NB4 (cell line): Measurements from ENCODE around the gene IMP4.

Experiments
- DNase-seq: peaks from one replicate; pipeline ENCODE4 v3.0.0; 2010; ENCODE audit warnings: low read depth
- H3K4me3 ChIP-seq: one replicate; pipeline ENCODE4 v1.5.1; 2011; ENCODE audit warnings: mild to moderate bottlenecking, low read depth, low read length, moderate library complexity
- MYC ChIP-seq: IDR thresholded peaks from 2 replicates; pipeline ENCODE4 v1.6.1; 2011; ENCODE audit warnings: low read depth, low read length
- POLR2A ChIP-seq: IDR thresholded peaks from 2 replicates; pipeline ENCODE4 v1.6.1; 2011; ENCODE audit warnings: mild to moderate bottlenecking; ENCODE audit not compliant: insufficient read length; ENCODE audit errors: extremely low read depth
- TF ChIP-seq, protein P1 (sequence below): IDR thresholded peaks from 2 replicates; pipeline ENCODE4 v1.6.1; 2011; ENCODE audit warnings: low read depth, low read length
- TF ChIP-seq, protein P2 (sequence below): IDR thresholded peaks from one replicate; pipeline ENCODE4 v1.5.1; 2012; ENCODE audit warnings: low read depth, low read length

IMP4 gene

DNA sequence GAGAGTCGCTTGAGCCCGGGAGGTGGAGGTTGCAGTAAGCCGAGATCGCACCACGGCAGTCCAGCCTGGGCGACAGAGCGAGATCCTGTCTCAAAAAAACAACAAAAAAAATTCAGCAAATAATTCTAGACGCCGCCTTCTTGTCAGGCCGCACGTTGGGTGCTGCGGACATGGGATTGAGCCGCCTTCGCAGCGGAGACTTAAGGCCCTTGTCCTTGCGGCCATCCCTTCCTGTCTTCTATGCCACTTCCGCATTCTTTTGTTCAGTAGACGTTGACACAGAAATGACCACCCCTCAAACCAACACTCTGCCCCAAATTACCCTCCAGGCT, 29.0 kb downstream of the IMP4 start:
- TF ChIP-seq, protein P1, sequence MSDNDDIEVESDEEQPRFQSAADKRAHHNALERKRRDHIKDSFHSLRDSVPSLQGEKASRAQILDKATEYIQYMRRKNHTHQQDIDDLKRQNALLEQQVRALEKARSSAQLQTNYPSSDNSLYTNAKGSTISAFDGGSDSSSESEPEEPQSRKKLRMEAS: peak; percentile 12; the same call in 1 of the 2 replicates
- no peak for TF ChIP-seq MYC
- DNase-seq: peak; percentile 84
- H3K4me3 ChIP-seq: peak overlapping the region; percentile 71

DNA sequence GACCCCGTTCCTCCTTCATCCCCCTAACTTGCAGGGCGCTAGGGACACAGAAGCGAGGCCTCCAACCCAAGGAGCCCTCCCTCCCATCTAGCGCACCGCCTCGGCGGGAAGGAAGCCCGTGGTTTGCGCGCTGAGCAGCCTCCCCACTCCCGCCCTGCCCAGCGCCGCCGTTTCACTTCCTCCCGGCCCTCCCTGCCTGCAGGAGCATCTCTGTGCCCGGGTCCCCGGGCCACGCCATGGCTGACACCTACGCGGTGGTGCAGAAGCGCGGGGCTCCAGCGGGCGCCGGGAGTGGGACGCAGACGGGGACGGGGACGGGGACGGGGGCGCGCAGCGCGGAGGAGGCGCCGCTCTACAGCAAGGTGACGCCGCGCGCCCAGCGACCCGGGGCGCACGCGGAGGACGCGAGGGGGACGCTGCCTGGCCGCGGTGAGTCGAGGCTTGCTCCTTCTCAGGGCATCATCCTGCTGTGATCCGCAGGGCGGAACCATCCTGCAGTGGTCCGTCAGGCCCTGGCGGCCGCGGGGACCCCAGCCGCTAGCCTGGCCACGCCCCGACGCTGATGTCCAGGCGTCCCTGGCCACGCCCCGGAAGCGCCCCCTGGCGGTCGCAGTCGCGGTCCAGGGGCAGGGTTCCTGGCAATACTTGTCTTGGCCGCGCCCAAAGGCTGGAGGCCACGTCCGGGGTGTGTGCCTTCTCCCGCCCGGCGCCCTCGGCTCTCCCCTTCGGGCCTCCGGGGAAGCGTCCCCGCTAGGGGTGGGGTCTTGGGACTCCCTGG, 29.5 kb downstream of the IMP4 start:
- peak; percentile 91 for DNase-seq
- peak overlapping the region; percentile 71 for H3K4me3 ChIP-seq
- TF ChIP-seq, protein P1: peak; percentile 37; the same call in 1 of the 2 replicates
- TF ChIP-seq, protein P2, sequence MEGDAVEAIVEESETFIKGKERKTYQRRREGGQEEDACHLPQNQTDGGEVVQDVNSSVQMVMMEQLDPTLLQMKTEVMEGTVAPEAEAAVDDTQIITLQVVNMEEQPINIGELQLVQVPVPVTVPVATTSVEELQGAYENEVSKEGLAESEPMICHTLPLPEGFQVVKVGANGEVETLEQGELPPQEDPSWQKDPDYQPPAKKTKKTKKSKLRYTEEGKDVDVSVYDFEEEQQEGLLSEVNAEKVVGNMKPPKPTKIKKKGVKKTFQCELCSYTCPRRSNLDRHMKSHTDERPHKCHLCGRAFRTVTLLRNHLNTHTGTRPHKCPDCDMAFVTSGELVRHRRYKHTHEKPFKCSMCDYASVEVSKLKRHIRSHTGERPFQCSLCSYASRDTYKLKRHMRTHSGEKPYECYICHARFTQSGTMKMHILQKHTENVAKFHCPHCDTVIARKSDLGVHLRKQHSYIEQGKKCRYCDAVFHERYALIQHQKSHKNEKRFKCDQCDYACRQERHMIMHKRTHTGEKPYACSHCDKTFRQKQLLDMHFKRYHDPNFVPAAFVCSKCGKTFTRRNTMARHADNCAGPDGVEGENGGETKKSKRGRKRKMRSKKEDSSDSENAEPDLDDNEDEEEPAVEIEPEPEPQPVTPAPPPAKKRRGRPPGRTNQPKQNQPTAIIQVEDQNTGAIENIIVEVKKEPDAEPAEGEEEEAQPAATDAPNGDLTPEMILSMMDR: peak; percentile 66
- TF ChIP-seq MYC (no peak; the same call in 1 of the 2 replicates), POLR2A (peak; percentile 87)

DNA sequence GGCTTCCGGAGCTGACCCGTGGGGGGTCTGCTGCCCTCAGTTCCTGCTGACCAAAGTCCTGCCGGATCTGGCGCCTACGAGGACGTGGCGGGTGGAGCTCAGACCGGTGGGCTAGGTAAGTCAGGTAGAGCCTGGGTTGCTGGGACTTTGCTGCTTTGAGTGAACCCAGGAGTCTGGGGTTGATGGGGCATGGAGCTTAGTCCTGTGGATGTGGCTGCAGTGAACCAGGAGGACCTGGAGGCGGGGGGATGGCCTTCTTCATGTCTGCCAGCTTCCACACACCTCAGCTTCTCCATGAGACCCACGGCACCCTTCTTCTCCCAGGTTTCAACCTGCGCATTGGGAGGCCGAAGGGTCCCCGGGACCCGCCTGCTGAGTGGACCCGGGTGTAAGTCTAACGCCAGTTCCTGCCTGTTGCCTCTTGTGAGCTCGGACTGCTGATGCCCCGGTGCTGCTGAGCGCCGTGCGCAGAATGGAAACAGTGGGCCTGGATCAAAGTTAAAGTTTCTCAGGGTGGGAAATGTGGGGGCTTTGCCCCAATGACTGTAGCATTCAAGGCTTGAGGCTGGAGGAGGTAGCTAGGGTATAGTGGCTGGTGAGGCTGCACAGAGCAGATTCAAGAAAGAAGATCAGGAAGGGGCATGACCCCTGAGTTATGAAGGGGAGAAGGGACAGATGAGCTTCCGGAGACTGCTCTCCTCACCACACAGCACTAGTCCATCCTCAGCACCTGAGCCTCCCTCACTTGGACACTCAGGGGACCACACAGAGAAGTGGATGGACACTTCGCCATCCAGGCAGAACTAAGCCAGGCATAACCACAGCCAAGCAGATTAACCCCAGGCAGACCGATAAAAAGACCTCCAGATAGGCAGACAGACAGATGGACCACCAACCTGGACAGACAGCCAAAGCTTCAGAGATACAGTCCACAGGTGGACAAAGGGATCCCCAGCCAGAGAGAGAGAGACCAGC, 30.4 kb downstream of the IMP4 start:
- H3K4me3 ChIP-seq: peak overlapping the region; percentile 71
- TF ChIP-seq POLR2A: no peak
- DNase-seq: no peak

DNA sequence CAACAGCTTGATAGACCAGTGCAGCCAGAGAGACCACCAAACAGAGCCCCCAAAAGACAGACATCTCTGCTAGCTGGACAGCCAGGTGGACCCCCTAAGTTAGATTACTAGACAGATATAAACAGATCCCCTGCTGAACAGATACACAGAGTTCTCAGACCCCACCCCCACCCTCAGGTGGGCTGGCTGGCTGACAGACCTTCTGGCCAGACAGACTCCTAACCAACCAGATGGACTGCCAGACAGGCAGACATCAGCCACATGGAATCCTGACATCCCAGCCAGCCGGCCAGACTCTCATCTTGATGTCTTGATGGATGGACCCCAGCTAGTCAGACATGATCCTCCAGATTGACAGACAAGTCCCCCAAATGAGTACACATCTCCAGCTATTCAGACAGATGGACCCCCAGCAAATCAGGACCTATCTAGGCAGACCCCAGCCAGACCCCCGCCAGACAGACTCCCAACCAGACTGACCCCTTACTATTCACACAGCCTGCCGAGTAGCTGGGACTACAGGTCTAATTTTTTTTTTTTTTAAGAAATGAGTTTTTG, 31.2 kb downstream of the IMP4 start:
- no peak for DNase-seq
- H3K4me3 ChIP-seq: no peak overlapping the region
- TF ChIP-seq, protein P2: no peak
- no peak for TF ChIP-seq POLR2A

DNA sequence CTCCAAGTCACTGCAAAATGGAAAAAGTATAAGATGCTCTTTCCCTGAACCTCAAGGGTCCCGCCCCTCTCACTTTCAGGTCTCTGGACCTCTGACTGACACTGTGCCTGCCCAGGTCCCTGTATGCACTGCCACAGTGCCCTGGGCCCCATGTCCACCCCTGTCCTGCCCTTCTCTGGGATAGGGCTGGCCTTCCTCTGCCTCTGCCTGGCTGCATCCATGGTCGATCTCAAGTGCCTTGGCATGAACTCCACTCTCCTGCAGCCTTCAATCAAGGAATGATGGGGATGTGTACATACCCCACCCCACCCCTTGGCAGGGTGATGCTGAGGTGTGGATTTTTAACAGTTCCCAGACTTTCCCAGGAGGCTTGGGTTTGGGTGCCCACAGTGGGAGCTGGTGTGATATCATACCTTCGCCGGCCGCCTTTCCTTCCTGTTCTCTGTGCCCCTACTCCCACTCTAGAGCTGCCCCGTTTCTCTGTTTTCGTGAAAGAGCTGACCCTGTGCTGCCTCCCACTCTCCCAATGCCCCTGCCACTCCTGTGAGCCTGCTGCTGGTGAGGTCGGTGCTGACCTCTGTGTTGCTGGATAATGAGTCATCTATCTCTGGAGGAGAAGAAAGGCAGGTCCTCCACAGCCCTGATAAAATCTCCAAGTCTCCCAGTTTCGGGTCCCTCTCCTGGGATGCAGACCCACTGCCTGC, 32.0 kb downstream of the IMP4 start:
- no peak for DNase-seq
- no peak overlapping the region for H3K4me3 ChIP-seq
- TF ChIP-seq MYC (no peak), POLR2A (no peak)
- TF ChIP-seq, protein P2: no peak
- TF ChIP-seq, protein P1: no peak

DNA sequence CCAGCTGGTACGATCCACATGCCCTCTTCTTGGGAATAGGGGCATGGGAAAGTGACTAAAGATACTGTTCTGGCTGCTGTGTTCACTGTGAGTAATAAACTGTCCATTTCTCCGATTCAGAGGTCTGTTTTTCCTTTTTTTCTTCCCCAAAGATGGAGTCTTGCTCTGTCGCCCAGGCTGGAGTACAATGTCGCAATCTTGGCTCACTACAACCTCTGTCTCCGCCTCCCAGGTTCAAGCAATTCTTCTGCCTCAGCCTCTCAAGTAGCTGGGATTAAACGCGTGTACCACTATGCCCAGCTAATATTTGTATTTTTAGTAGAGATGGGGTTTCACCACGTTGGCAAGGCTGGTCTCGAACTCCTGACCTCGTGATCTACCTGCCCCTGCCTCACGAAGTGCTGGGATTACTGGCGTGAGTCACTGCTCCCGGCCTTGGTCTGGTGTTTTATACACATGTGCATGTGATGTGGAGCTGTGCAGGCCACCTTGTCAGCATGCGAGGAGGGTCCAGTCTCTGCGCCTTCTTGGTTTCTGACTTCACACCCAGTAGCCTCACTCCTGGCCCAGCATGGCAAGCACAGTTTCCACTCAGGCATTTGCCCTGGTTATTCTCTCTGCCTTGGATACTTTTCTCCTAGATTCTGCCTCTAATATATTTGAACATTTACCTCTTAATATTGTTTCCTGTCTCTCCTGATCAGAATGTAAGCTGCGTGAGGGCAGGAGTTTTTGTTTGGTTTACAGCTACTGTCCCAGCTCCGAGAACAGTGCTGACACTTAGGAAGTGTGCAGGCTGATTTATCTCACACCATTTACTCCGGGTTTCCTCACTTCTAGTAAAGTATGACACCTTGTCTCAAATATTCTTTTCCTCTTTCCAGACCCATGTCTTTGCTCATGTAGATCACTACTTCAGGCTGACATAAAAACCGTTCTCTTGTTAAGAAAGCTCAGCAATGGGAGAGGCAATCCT, 32.9 kb downstream of the IMP4 start:
- no peak for DNase-seq
- TF ChIP-seq, protein P2: no peak
- no peak for TF ChIP-seq POLR2A
- TF ChIP-seq, protein P1: no peak
- TF ChIP-seq MYC: no peak
- no peak overlapping the region for H3K4me3 ChIP-seq
